HG02885 (cell line): Measurements from ENCODE around the gene CNN2.
A peak's percentile ranks its signal among the peaks of the same experiment; 100 is the strongest.

ENCODE experiments used
- ATAC-seq: cut with Tn5 transposase; IDR thresholded peaks from one replicate; pipeline ENCODE4 v1.9.1; 2021; ENCODE audit warnings: mild to moderate bottlenecking; ENCODE audit not compliant: unreplicated experiment, poor library complexity

CNN2 gene

GRCh38 chr19:1025960-1026782, at the start of gene CNN2:
Gene CNN2, plus strand, starts transcription at chr19:1026608. Its CDS starts 54 bp downstream, at chr19:1026662.
- peak; percentile 78 for ATAC-seq

- no peak for ATAC-seq
Measured at GRCh38 chr19:977058-977464, 49.3 kb upstream of the CNN2 start.

- no peak for ATAC-seq
Measured at GRCh38 chr19:979318-979741, 47.1 kb upstream of the CNN2 start.

GRCh38 chr19:980133-980998, 46.0 kb upstream of the CNN2 start:
- ATAC-seq: no peak

- peak; percentile 70 for ATAC-seq
Measured at GRCh38 chr19:982567-983170, 43.7 kb upstream of the CNN2 start.

GRCh38 chr19:984165-984967, 42.0 kb upstream of the CNN2 start, which contains the start of gene WDR18:
Gene WDR18, plus strand, starts transcription at chr19:984345. Its CDS starts 9 bp downstream, at chr19:984354.
- peak; percentile 82 for ATAC-seq

GRCh38 chr19:986083-986482, 40.3 kb upstream of the CNN2 start:
- ATAC-seq: no peak

- ATAC-seq: no peak
Measured at GRCh38 chr19:988081-988480, 38.3 kb upstream of the CNN2 start.

- ATAC-seq: no peak
Measured at GRCh38 chr19:988510-988909, 37.9 kb upstream of the CNN2 start.

GRCh38 chr19:989381-990081, 36.9 kb upstream of the CNN2 start:
- no peak for ATAC-seq

- ATAC-seq: no peak
Measured at GRCh38 chr19:990119-990571, 36.3 kb upstream of the CNN2 start.

GRCh38 chr19:990746-991145, 35.7 kb upstream of the CNN2 start:
- no peak for ATAC-seq

GRCh38 chr19:991174-991931, 35.1 kb upstream of the CNN2 start:
- no peak for ATAC-seq

- no peak for ATAC-seq
Measured at GRCh38 chr19:991932-992669, 34.3 kb upstream of the CNN2 start.

GRCh38 chr19:992670-993055, 33.7 kb upstream of the CNN2 start:
- no peak for ATAC-seq

GRCh38 chr19:993361-993830, 33.0 kb upstream of the CNN2 start:
- ATAC-seq: no peak

- no peak for ATAC-seq
Measured at GRCh38 chr19:993831-994393, 32.5 kb upstream of the CNN2 start.
